Measurements from ENCODE around the gene TMEM151B. TPM values are rescaled to one million over a fixed set of nuclear protein-coding genes. Genes with fewer than 3 reads are reported as not detected.

TMEM151B gene
- total RNA-seq, 1 experiment from 2014 or later = not detected

DNA sequence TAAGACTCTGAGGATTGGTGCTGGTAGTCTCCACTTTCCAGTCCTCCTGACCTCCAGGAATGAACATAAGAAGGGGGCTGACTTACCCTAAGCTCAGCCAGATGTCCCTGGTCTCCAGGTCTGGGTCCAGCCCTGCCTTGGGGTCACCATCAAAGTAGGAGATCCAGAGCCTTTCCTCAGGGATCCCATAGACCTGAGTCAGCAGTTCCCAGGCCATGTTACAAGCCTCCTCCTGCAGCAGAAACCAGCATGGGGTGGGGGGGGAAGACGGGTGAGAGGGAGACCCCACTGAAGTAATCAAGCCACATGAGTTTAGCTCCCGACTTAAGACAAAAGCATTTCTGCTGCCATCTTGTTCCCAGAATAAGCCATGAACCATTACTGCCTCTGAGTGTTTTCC lies 41.1 kb downstream of the TMEM151B start:
- TF ChIP-seq SRF (IDR thresholded peaks at IDR 0.05; ENCODE audit: low read depth) (no peak), FOSL1 (IDR thresholded peaks at IDR 0.05; ENCODE audit: low read depth) (no peak), EGR1 (IDR thresholded peaks at IDR 0.05; ENCODE audit: low read depth) (no peak), EZH2phosphoT487 (IDR thresholded peaks at IDR 0.05; ENCODE audit: borderline replicate concordance) (no peak), CBX3 (IDR thresholded peaks at IDR 0.05; ENCODE audit: low read depth) (no peak), YY1 (IDR thresholded peaks at IDR 0.05; ENCODE audit: extremely low read depth, insufficient replicate concordance, low read depth, low read length) (no peak), SIN3A (IDR thresholded peaks at IDR 0.05; ENCODE audit: low read depth) (no peak), ZNF274 (IDR thresholded peaks at IDR 0.05; ENCODE audit: low read depth, low read length) (no peak), EZH2 (IDR thresholded peaks at IDR 0.05) (no peak), CEBPB (IDR thresholded peaks at IDR 0.05; ENCODE audit: low read depth) (no peak), JUND (IDR thresholded peaks at IDR 0.05) (no peak), POLR2A (IDR thresholded peaks at IDR 0.05; ENCODE audit: borderline replicate concordance, extremely low read depth, insufficient read depth, insufficient read length) (no peak), POLR2AphosphoS5 (IDR thresholded peaks at IDR 0.05; ENCODE audit: low read depth, low read length) (no peak), ZFX (IDR thresholded peaks at IDR 0.05) (no peak)
- TF ChIP-seq, protein P1, sequence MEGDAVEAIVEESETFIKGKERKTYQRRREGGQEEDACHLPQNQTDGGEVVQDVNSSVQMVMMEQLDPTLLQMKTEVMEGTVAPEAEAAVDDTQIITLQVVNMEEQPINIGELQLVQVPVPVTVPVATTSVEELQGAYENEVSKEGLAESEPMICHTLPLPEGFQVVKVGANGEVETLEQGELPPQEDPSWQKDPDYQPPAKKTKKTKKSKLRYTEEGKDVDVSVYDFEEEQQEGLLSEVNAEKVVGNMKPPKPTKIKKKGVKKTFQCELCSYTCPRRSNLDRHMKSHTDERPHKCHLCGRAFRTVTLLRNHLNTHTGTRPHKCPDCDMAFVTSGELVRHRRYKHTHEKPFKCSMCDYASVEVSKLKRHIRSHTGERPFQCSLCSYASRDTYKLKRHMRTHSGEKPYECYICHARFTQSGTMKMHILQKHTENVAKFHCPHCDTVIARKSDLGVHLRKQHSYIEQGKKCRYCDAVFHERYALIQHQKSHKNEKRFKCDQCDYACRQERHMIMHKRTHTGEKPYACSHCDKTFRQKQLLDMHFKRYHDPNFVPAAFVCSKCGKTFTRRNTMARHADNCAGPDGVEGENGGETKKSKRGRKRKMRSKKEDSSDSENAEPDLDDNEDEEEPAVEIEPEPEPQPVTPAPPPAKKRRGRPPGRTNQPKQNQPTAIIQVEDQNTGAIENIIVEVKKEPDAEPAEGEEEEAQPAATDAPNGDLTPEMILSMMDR (IDR thresholded peaks at IDR 0.05 in 2 of 3, conservative IDR thresholded peaks at IDR 0.05 in 1 of 3; ENCODE audit: borderline replicate concordance in 1 of 3, insufficient read depth in 1 of 3, low read depth in 2 of 3, low read length in 2 of 3) = no peak
- TF ChIP-seq, protein P2, sequence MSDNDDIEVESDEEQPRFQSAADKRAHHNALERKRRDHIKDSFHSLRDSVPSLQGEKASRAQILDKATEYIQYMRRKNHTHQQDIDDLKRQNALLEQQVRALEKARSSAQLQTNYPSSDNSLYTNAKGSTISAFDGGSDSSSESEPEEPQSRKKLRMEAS (IDR thresholded peaks at IDR 0.05) = no peak
- TF ChIP-seq, protein P3, sequence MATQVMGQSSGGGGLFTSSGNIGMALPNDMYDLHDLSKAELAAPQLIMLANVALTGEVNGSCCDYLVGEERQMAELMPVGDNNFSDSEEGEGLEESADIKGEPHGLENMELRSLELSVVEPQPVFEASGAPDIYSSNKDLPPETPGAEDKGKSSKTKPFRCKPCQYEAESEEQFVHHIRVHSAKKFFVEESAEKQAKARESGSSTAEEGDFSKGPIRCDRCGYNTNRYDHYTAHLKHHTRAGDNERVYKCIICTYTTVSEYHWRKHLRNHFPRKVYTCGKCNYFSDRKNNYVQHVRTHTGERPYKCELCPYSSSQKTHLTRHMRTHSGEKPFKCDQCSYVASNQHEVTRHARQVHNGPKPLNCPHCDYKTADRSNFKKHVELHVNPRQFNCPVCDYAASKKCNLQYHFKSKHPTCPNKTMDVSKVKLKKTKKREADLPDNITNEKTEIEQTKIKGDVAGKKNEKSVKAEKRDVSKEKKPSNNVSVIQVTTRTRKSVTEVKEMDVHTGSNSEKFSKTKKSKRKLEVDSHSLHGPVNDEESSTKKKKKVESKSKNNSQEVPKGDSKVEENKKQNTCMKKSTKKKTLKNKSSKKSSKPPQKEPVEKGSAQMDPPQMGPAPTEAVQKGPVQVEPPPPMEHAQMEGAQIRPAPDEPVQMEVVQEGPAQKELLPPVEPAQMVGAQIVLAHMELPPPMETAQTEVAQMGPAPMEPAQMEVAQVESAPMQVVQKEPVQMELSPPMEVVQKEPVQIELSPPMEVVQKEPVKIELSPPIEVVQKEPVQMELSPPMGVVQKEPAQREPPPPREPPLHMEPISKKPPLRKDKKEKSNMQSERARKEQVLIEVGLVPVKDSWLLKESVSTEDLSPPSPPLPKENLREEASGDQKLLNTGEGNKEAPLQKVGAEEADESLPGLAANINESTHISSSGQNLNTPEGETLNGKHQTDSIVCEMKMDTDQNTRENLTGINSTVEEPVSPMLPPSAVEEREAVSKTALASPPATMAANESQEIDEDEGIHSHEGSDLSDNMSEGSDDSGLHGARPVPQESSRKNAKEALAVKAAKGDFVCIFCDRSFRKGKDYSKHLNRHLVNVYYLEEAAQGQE (IDR thresholded peaks at IDR 0.05; ENCODE audit: low read depth) = no peak
- ATAC-seq = no peak
- DNase-seq (ENCODE audit: low read depth, low spot score) = no peak
- peaks cover 6 to 16% of the 10 kb centered on the region in 2 experiments for H3K4me1 ChIP-seq (ENCODE audit: control insufficient read depth in 1 of 2, insufficient read depth in 2 of 2, low read length in 2 of 2)
- intact Hi-C loops (cut with micrococcal nuclease) = no loop called here
- H2AFZ ChIP-seq (ENCODE audit: low read depth, low read length, poor library complexity, severe bottlenecking) = no peak overlapping the region
- peaks cover 26 to 37% of the 10 kb centered on the region in 2 experiments; a peak in 3 of 4 replicates for H3K36me3 ChIP-seq (ENCODE audit: control insufficient read depth in 1 of 2, insufficient read depth in 2 of 2, low read length in 2 of 2)
- H3K27ac ChIP-seq (ENCODE audit: low read depth, low read length) = no peak overlapping the region
- no peaks in the 10 kb centered on the region for H3K9me3 ChIP-seq (ENCODE audit: control insufficient read depth in 1 of 2, insufficient read depth in 1 of 2, low read depth in 1 of 2, low read length in 2 of 2)
- ChIA-PET CTCF (no interaction called here), POLR2A (no interaction called here), RAD21 (ENCODE audit: low non-redundant PET in 1 of 2, low total read pairs in 2 of 2, uncharacterized antibody in 2 of 2, unreplicated experiment in 2 of 2) (no interaction called here)
- H3K79me2 ChIP-seq (ENCODE audit: insufficient read depth, low read length) = peaks cover 19% of the 10 kb centered on the region
- no peak overlapping the region for H3K4me3 ChIP-seq (replicated peaks in 1 of 2; ENCODE audit: low read depth in 1 of 2, low read length in 2 of 2)
- no peak overlapping the region for H3K4me2 ChIP-seq (ENCODE audit: low read length)
- no TSS peak for BruUV-seq (replicated peaks)
- no peak overlapping the region for H3K9ac ChIP-seq (ENCODE audit: low read length)
- H3K27me3 ChIP-seq (ENCODE audit: insufficient read depth, low read length) = no peaks in the 10 kb centered on the region
- H3K9me2 ChIP-seq (ENCODE audit: insufficient read depth) = no peaks in the 10 kb centered on the region
- H4K20me1 ChIP-seq (ENCODE audit: insufficient read depth) = no peaks in the 10 kb centered on the region

Measured in HCT116 (cell line).